ENCODE measurements around the gene KCNK10. TPM values are rescaled to one million over a fixed set of nuclear protein-coding genes. Genes with fewer than 3 reads are reported as not detected.

Gene KCNK10
- total RNA-seq, 4 donors from 2014 or later, result 0.17 TPM; not detected in 3

GRCh38 chr14:88276923-88277596, 46.0 kb downstream of the KCNK10 start:
- intact Hi-C loops (cut with DNase I), result no loop called here
- Histone ChIP-seq H3K27me3 (peaks cover 0 to 12% (median 0%) of the 10 kb centered on the region in 4 donors), H3K9me3 (no peaks in the 10 kb centered on the region), H3K4me3 (no peak overlapping the region), H3K27ac (replicated peaks in 1 of 4) (no peak overlapping the region), H3K4me1 (no peaks in the 10 kb centered on the region), H3K36me3 (no peaks in the 10 kb centered on the region)
- no peak for TF ChIP-seq CTCF (IDR thresholded peaks at IDR 0.05)
- no peak for TF ChIP-seq EP300 (IDR thresholded peaks at IDR 0.05)
- no peak for TF ChIP-seq POLR2AphosphoS5 (IDR thresholded peaks at IDR 0.05)
- TF ChIP-seq POLR2A (IDR thresholded peaks at IDR 0.05; ENCODE audit: low read depth), result no peak
- 71% methylated on average over 3 of the region's 3 CpGs for WGBS
- no peak for DNase-seq (ENCODE audit: extremely low spot score)

- H3K27ac ChIP-seq (replicated peaks in 1 of 4), result no peak overlapping the region
- no peaks in the 10 kb centered on the region for H3K9me3 ChIP-seq
- TF ChIP-seq POLR2A (IDR thresholded peaks at IDR 0.05; ENCODE audit: low read depth) (no peak), EP300 (IDR thresholded peaks at IDR 0.05) (no peak), CTCF (IDR thresholded peaks at IDR 0.05) (no peak), POLR2AphosphoS5 (IDR thresholded peaks at IDR 0.05) (no peak)
- no peaks in the 10 kb centered on the region for H3K4me1 ChIP-seq
- WGBS, result 60% methylated on average over 10 of the region's 10 CpGs
- H3K4me3 ChIP-seq, result no peak overlapping the region
- intact Hi-C loops (cut with DNase I), result no loop called here
- no peak for DNase-seq (ENCODE audit: extremely low spot score)
- no peaks in the 10 kb centered on the region for H3K36me3 ChIP-seq
- peaks cover 0 to 34% (median 0%) of the 10 kb centered on the region in 4 donors for H3K27me3 ChIP-seq
These were observed 50.4 kb downstream of the KCNK10 start for GRCh38 chr14:88272390-88273269.

GRCh38 chr14:88271205-88271604, 51.9 kb downstream of the KCNK10 start:
- DNase-seq (ENCODE audit: extremely low spot score), result no peak
- Histone ChIP-seq H3K4me3 (no peak overlapping the region), H3K27me3 (peaks cover 0 to 35% (median 0%) of the 10 kb centered on the region in 4 donors), H3K4me1 (no peaks in the 10 kb centered on the region), H3K36me3 (no peaks in the 10 kb centered on the region), H3K27ac (replicated peaks in 1 of 4) (no peak overlapping the region), H3K9me3 (no peaks in the 10 kb centered on the region)
- TF ChIP-seq POLR2A (IDR thresholded peaks at IDR 0.05; ENCODE audit: low read depth) (no peak), POLR2AphosphoS5 (IDR thresholded peaks at IDR 0.05) (no peak), EP300 (IDR thresholded peaks at IDR 0.05) (no peak), CTCF (IDR thresholded peaks at IDR 0.05) (no peak)
- WGBS, result 89% methylated on average over 2 of the region's 2 CpGs
- intact Hi-C loops (cut with DNase I), result no loop called here

- DNase-seq (ENCODE audit: extremely low spot score), result no peak
- Histone ChIP-seq H3K4me3 (no peak overlapping the region), H3K9me3 (no peaks in the 10 kb centered on the region), H3K27ac (replicated peaks in 1 of 4) (no peak overlapping the region), H3K4me1 (no peaks in the 10 kb centered on the region), H3K27me3 (peaks cover 0 to 33% (median 0%) of the 10 kb centered on the region in 4 donors), H3K36me3 (no peaks in the 10 kb centered on the region)
- TF ChIP-seq POLR2A (IDR thresholded peaks at IDR 0.05; ENCODE audit: low read depth), result no peak
- no peak for TF ChIP-seq CTCF (IDR thresholded peaks at IDR 0.05)
- no peak for TF ChIP-seq POLR2AphosphoS5 (IDR thresholded peaks at IDR 0.05)
- TF ChIP-seq EP300 (IDR thresholded peaks at IDR 0.05), result no peak
- intact Hi-C loops (cut with DNase I), result no loop called here
- 51% methylated on average over 6 of the region's 6 CpGs for WGBS
These were observed 52.3 kb downstream of the KCNK10 start for GRCh38 chr14:88270776-88271175.
